ENCODE measurements around the gene ACR.

- TF ChIP-seq POLR2AphosphoS5 (IDR thresholded peaks at IDR 0.05; ENCODE audit: low read depth): no peak
- peak; percentile 64 to 87 for TF ChIP-seq CTCF (conservative IDR thresholded peaks at IDR 0.05; ENCODE audit: low read depth in 2 of 2)
- TF ChIP-seq EZH2 (IDR thresholded peaks at IDR 0.05; ENCODE audit: low read depth, unreplicated experiment): no peak
- TF ChIP-seq STAT1 (IDR thresholded peaks at IDR 0.05; ENCODE audit: unreplicated experiment): no peak
- TF ChIP-seq ETS1 (IDR thresholded peaks at IDR 0.05): no peak
- no peak for TF ChIP-seq EZH2phosphoT487 (IDR thresholded peaks at IDR 0.05; ENCODE audit: unreplicated experiment)
- 0 out of 2 replicates have a peak, but pooled peaks have one; percentile 20 for TF ChIP-seq CREB1 (CRISPR knock-in tag; IDR thresholded peaks at IDR 0.05; ENCODE audit: low read depth)
- no peak for TF ChIP-seq JUNB (IDR thresholded peaks at IDR 0.05; ENCODE audit: unreplicated experiment)
These were observed 38.1 kb upstream of the ACR start for GRCh38 chr22:50699756-50700386.
